Left renal cortex interstitium (tissue), 4 donors: ENCODE measurements around the gene POLK. TPM values are rescaled to one million over a fixed set of nuclear protein-coding genes. Genes with fewer than 3 reads are reported as not detected.
"Not testable (repeated sequence)": the region's sequence is repeated elsewhere in the genome, so short reads cannot be mapped to it uniquely, and the experiment has no call there.

ENCODE experiments used
- DNase-seq, 4 donors: peaks; one replicate each; pipeline ENCODE4 v3.0.0-alpha.2; 2013; ENCODE audit warnings: low read depth in 4 of 4, low spot score in 2 of 4, missing footprints in 1 of 4
- polyA plus RNA-seq, 4 donors: library from polyadenylated mRNA; unstranded; fragments of 120-200 nt; gene quantifications; one replicate each; pipeline ENCODE4 v1.2.1, GENCODE V29; 2013; ENCODE audit not compliant: insufficient read length in 4 of 4

Gene POLK
- polyA plus RNA-seq, 4 donors, result 24.6 to 37.1 (median 30.2) TPM

DNA sequence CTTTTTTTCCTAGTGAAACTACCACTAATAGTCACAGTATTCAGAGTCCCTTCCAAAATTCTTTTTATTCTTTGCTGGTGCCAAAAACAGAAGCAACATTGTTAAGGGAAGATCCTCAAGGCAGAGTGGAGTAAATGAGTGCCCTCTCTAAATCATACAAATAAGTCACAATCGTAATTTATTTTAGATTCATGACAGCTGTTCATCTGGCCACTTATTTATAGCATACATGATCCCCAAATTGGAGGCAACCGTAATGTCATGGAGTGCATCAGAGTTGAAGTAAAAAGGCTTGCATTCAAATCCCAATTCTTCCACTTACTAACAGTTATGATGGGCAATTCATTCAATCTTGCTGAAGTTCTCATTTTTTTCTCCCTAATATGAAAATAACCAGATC lies 33.4 kb downstream of the POLK start:
- DNase-seq, result no peak

GRCh38 chr5:75546830-75547229 lies 35.1 kb downstream of the POLK start:
- no peak for DNase-seq

- no peak for DNase-seq
Observed at GRCh38 chr5:75547812-75548211, 36.1 kb downstream of the POLK start.

DNA sequence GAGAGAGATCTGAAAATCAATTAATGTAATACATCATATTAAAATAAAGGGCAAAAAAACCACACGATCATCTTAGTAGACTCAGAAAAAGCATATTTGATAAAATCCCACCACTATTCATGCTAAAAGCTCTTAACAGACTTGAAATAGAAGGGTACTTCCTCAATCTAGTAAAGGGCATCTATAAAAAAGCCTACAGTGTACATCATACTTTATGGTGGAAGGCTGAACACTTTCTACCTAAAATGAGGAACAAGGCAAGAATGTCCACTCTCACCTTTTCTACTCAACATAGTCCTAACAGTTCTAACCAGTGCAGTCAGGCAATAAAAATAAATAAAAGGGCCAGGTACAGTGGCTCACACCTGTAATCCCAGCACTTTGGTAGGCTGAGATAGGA lies 38.9 kb downstream of the POLK start:
- no peak for DNase-seq

DNA sequence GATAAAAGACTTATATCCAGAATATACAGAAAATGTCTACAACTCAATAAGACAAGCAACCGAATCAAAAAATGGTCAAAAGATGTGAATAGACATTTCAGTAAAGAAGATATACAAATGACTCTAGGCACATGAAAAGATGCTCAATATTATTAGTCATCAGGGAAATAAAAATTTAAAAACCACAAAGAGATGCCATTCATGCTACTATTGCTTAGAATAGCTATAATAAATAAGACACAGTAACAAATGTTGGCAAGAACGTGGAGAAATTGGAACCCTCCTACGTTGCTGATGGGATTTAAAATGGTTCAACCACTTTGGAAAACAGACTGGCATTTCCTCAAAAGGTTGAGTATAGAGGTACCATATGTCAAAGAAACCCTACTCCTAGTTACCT lies 39.8 kb downstream of the POLK start:
- DNase-seq, result no peak

DNA sequence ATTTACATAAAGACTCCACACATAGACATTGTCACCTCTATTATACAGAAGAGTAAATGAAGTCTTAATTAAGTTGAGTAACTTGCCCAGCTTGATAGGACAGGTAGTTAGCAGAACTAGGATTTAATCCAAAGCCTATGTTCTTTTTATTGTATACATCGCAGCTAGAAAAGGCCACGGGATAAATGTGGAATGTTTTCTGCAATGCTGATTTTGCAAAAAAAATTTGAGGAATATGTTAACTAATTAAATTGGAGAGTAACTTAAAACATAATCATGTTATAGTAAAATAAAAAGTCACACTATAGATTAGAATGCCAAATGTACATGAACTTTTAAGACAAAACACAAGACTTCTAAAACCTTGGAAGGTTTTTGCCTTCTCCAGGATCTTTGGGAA lies 41.1 kb downstream of the POLK start:
- no peak for DNase-seq

DNA sequence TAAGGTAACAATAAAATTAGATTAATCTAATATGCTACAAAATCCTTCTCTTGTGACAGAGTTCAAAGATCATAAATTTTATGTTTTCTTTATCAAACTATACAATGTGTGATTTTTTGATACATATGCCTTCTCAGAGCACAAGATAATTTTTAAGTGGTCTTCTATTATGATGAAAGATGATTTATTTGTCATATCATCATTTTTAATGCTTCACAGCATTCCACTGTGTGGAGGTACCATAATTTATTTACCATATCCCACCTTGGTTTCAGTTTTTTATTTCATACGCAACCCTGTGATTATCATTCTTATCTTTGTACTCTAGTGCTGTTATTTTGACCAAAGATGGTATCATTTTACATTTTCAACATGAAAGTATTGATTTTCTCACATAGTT lies 41.7 kb downstream of the POLK start:
- no peak for DNase-seq

DNA sequence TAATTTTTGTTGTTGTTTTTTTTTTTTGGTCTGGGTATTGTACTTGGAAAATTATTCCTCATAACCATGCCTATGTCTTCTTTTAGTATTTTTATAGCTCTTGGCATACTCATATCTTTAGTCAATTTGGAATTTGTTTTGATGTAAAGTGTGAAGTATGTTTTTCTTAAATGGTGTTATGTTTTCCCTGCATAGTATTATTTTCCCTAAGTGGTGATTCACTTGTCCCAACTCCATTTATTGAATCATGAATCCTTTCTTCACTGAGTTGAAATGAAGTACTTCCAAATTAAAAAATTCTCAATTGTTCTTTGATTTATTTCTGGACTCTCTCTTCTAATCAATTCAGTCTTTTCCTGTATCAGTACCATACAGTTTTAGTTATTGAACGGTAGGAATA lies 46.5 kb downstream of the POLK start:
- DNase-seq, result no peak

DNA sequence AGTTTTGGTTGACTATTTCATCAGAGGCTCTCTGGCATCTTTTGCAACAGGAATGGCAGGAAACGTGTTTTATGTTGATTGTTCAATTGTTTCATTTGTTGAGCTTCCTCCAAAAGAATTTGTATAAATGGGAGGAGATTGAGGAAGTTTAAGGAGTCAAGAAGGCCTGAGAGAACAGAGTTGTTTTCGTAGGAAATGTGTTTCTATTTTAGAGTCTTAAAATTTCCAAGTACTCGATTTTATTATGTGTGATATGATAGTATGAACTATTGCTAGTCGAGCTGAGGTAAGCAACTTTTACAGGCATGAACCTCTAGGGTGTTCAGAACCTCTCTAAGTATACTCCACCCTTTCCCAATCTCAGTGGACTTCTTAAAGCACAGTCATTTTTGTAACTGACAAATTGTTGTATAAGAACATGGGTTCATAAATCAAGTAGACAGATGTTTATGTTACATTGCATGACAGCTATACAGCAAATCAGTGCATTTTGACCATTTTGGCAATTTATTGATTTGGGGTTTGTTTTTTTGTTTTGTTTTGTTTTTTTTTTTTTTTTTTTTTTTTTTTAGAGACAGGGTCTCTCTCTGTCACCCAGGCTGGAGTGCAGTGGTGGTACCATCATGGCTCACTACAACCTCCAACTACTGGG lies 47.4 kb downstream of the POLK start:
- no peak for DNase-seq

DNA sequence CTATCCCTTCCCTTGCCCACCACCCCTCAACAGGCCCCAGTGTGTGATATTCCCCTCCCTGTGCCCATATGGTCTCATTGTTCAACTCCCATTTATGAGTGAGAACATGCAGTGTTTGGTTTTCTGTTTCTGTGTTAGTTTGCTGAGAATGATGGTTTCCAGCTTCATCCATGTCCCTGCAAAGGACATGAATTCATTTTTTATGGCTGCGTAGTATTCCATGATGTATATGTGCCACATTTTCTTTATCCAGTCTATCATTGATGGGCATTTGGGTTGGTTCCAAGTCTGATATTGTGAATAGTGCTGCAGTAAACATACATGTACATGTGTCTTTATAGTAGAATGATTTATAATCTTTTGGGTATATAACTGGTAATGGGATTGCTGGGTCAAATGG lies 49.0 kb downstream of the POLK start:
- DNase-seq, result not testable (repeated sequence)

- DNase-seq, result not testable (repeated sequence)
Observed at GRCh38 chr5:75565991-75566709, 54.5 kb downstream of the POLK start.

DNA sequence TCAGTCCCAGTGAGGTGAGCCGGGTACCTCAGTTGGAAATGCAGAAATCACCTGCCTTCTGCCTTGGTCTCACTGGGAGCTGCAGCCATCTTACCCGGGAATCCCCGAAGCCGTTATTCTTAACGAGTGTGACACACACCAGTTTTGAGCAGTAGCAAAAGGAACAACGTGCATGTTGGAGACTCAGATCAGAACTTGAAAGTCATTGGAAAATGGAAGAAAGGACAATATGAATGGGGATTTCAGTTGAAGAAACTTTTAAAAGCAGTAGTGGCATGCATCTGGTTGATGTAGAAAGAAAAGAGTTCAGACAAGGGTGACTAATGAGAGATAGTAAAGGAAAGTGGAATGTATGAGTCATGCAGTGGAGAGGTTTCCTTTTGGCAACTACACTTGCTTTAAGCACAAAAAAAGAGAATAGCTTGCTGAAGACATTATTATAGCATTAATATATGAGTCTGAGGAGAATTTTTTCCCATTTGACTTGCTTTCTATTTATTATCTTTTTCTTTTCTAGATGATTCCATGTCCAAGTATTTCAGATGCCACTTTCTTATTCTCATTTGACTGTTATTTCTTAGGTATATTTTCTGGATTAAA lies 55.1 kb downstream of the POLK start:
- peak in 1 of 4 donors; percentile 16 for DNase-seq

- no peak for DNase-seq
Observed at GRCh38 chr5:75567710-75568109, 56.0 kb downstream of the POLK start.

DNA sequence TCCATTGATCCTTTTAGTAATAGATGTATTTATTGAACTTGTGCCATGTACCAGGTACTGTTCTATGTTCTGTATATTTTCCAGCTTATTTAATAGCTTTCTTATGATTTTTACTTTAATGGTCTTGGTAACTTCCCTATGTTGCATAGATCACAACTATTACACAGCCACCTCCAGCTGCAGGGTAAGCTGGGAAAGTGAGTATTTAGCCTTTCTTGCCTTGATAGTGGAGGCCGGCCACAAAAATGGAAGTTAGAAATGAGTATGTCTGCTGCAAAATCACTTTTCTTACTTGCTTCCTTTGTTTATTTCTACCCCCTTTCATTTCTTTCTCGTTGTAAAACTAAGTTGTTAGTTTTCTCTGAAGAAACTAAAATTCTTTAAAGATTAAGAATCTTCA lies 56.5 kb downstream of the POLK start:
- no peak for DNase-seq

GRCh38 chr5:75571547-75571946 lies 59.9 kb downstream of the POLK start:
- no peak for DNase-seq

GRCh38 chr5:75574791-75575190 lies 63.1 kb downstream of the POLK start:
- DNase-seq, result peak in 1 of 4 donors; percentile 27

GRCh38 chr5:75578280-75578679 lies 66.6 kb downstream of the POLK start:
- not testable (repeated sequence) for DNase-seq

- DNase-seq, result no peak
Observed at GRCh38 chr5:75584641-75585040, 73.0 kb downstream of the POLK start.

- DNase-seq, result no peak
Observed at GRCh38 chr5:75588666-75589065, 77.0 kb downstream of the POLK start.

GRCh38 chr5:75600535-75600934 lies 88.8 kb downstream of the POLK start:
- no peak for DNase-seq

DNA sequence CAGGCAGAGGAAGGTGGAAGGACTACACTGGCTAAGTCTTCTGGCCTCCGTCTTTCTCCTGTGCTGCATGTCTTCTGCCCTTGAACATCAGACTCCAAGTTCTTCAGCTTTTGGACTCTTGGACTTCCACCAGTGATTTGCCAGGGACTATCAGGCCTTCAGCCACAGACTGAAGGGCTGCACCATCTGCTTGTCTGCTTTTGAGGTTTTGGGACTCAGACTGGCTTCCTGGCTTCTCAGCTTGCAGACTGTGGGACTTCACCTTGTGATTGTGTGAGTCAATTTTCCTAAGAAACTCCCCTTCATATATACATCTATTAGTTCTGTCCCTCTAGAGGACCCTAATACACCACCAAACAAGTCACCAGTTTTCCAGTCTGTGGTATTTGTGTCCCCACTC lies 89.9 kb downstream of the POLK start:
- DNase-seq, result no peak

GRCh38 chr5:75601996-75602395 lies 90.3 kb downstream of the POLK start:
- DNase-seq, result no peak
